Hindlimb muscle (tissue), 1 donor: ENCODE results near the gene PDLIM4. TPM values are rescaled to one million over a fixed set of nuclear protein-coding genes. Genes with fewer than 3 reads are reported as not detected.
A peak's percentile ranks its signal among the peaks of the same experiment; 100 is the strongest.

Experiments
- DNase-seq: peaks from one replicate; pipeline ENCODE4 v3.0.0-alpha.2; 2013
- polyA plus RNA-seq: library from polyadenylated mRNA; unstranded; fragments of 120-200 nt; gene quantifications from one replicate; pipeline ENCODE4 v1.2.1, GENCODE V29; 2013; ENCODE audit not compliant: insufficient read length

PDLIM4 gene
- polyA plus RNA-seq, 1 donor: 51.7 TPM

- DNase-seq: peak; percentile 86
These were observed 29.8 kb upstream of the PDLIM4 start, which contains the start of gene P4HA2 for GRCh38 chr5:132227485-132228240. Gene P4HA2 (minus strand): TSS chr5:132227853. CDS start chr5:132218626, 9,227 bp downstream.

- DNase-seq: peak; percentile 74
These were observed 29.1 kb upstream of the PDLIM4 start for GRCh38 chr5:132228241-132229035.

- no peak for DNase-seq
These were observed 28.3 kb upstream of the PDLIM4 start for GRCh38 chr5:132229236-132229635.

- no peak for DNase-seq
These were observed 26.6 kb upstream of the PDLIM4 start for GRCh38 chr5:132230871-132231270.

GRCh38 chr5:132232465-132232864 lies 25.0 kb upstream of the PDLIM4 start:
- no peak for DNase-seq

- DNase-seq: no peak
These were observed 24.4 kb upstream of the PDLIM4 start for GRCh38 chr5:132233081-132233480.

GRCh38 chr5:132233811-132234683 lies 23.4 kb upstream of the PDLIM4 start:
- no peak for DNase-seq

GRCh38 chr5:132234684-132235062 lies 22.8 kb upstream of the PDLIM4 start:
- no peak for DNase-seq

GRCh38 chr5:132235340-132235739 lies 22.2 kb upstream of the PDLIM4 start:
- no peak for DNase-seq

GRCh38 chr5:132237141-132237540 lies 20.4 kb upstream of the PDLIM4 start:
- no peak for DNase-seq

GRCh38 chr5:132237670-132238069 lies 19.8 kb upstream of the PDLIM4 start:
- DNase-seq: no peak

- no peak for DNase-seq
These were observed 19.2 kb upstream of the PDLIM4 start for GRCh38 chr5:132238169-132238744.

GRCh38 chr5:132238901-132239500 lies 18.5 kb upstream of the PDLIM4 start:
- no peak for DNase-seq

- no peak for DNase-seq
These were observed 17.7 kb upstream of the PDLIM4 start for GRCh38 chr5:132239776-132240175.

- DNase-seq: no peak
These were observed 14.0 kb upstream of the PDLIM4 start for GRCh38 chr5:132243366-132243977.

- no peak for DNase-seq
These were observed 11.9 kb upstream of the PDLIM4 start for GRCh38 chr5:132245593-132245992.

GRCh38 chr5:132246806-132247205 lies 10.7 kb upstream of the PDLIM4 start:
- no peak for DNase-seq

GRCh38 chr5:132250547-132250946 lies 6.9 kb upstream of the PDLIM4 start:
- no peak for DNase-seq

GRCh38 chr5:132251220-132251725 lies 6.2 kb upstream of the PDLIM4 start:
- no peak for DNase-seq

- no peak for DNase-seq
These were observed 4.5 kb upstream of the PDLIM4 start for GRCh38 chr5:132253008-132253441.
